H1 (cell line): Measurements from ENCODE around the gene SLC27A2. TPM values are rescaled to one million over a fixed set of nuclear protein-coding genes. Genes with fewer than 3 reads are reported as not detected.

Experiments used
- ASH2L ChIP-seq: fragments of 200-600, 300-600 bp; sonication (generic); IDR thresholded peaks from one replicate; pipeline ENCODE4 v1.7.1; 2017; ENCODE audit warnings: low read length
- CBX5 ChIP-seq: fragments of 300-800, 300-1000 bp; sonication (generic); IDR thresholded peaks from 2 replicates; pipeline ENCODE4 v1.7.1; 2016; ENCODE audit warnings: antibody characterized with exemption, low read length, low read depth
- CHD1 ChIP-seq: IDR thresholded peaks from 2 replicates; pipeline ENCODE4 v1.6.1; 2012; ENCODE audit warnings: low read depth, low read length, improper control_type of control experiment
- RFX5 ChIP-seq: IDR thresholded peaks from 2 replicates; pipeline ENCODE4 v1.6.1; 2011; ENCODE audit warnings: low read depth, low read length, improper control_type of control experiment, borderline replicate concordance
- YY1 ChIP-seq: IDR thresholded peaks from 2 replicates; pipeline ENCODE4 v1.6.1; 2011; ENCODE audit warnings: low read depth, mild to moderate bottlenecking, low read length
- ZNF274 ChIP-seq: IDR thresholded peaks from 2 replicates; pipeline ENCODE4 v1.7.0; 2012; ENCODE audit warnings: low read length, borderline replicate concordance; ENCODE audit errors: extremely low read depth
- polyA plus RNA-seq, 7 experiments: library from polyadenylated mRNA; depleted of rRNA in 3 of 7; stranded (reverse) in 5 of 7; unstranded in 2 of 7; fragments of >200 nt in 5 of 7; fragments of 200-250 nt in 2 of 7; gene quantifications; 1 replicate in 5 of 7; 2 replicates in 1 of 7; 4 replicates in 1 of 7; pipeline versions ENCODE4 v1.2.1 to v1.2.3, GENCODE V29; 2011 to 2013; ENCODE audit warnings: missing spikeins in 2 of 7, mixed read lengths in 2 of 7
- total RNA-seq: library from RNA; stranded (reverse); fragmentation: NEBNext Ultra II Directional; extraction: Animal tissue kit (Norgen Biotek cat#: 25700); gene quantifications from 2 replicates; pipeline ENCODE4 v1.2.1, GENCODE V29; 2021

SLC27A2 gene
- total and polyA plus RNA-seq, 2 of the 8 experiments (the other 6 are each of a cell fraction or from before 2014, with no cell fraction given), result 5.6 to 5.8 TPM

DNA sequence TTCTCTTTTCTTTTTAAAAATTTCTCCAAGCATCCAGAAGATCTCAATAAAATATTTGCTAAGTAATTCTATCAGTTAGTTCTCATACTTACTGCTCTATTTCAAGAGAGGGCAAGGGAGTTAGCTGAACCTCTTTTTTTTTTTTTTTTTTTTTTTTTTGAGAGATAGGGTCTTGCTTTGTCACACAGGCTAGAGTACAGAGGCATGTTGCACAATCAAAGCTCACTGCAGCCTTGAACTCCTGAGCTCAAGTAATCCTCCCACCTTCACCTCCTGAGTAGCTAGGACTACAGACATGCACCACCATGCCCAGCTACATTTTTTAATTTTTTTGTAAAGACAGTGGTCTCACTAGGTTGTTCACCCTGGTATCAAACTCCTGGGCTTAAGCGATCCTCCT is 62.2 kb downstream of the SLC27A2 start (continued):
- TF ChIP-seq RFX5, result no peak
- TF ChIP-seq CBX5, result no peak
- TF ChIP-seq CHD1, result no peak
- TF ChIP-seq YY1, result no peak
- TF ChIP-seq ASH2L, result no peak
- no peak for TF ChIP-seq ZNF274
